NB4 (cell line): Measurements from ENCODE around the gene NUTM2A.
"Not testable (repeated sequence)": the region's sequence is repeated elsewhere in the genome, so short reads cannot be mapped to it uniquely, and the experiment has no call there.

ENCODE experiments used
- MAX ChIP-seq: IDR thresholded peaks from 2 replicates; pipeline ENCODE4 v1.6.1; 2011; ENCODE audit warnings: low read depth, low read length
- MYC ChIP-seq: IDR thresholded peaks from 2 replicates; pipeline ENCODE4 v1.6.1; 2011; ENCODE audit warnings: low read depth, low read length
- POLR2A ChIP-seq: IDR thresholded peaks from 2 replicates; pipeline ENCODE4 v1.6.1; 2011; ENCODE audit warnings: mild to moderate bottlenecking; ENCODE audit not compliant: insufficient read length; ENCODE audit errors: extremely low read depth
- TF ChIP-seq, protein P1 (sequence below): IDR thresholded peaks from one replicate; pipeline ENCODE4 v1.5.1; 2012; ENCODE audit warnings: low read depth, low read length

DNA sequence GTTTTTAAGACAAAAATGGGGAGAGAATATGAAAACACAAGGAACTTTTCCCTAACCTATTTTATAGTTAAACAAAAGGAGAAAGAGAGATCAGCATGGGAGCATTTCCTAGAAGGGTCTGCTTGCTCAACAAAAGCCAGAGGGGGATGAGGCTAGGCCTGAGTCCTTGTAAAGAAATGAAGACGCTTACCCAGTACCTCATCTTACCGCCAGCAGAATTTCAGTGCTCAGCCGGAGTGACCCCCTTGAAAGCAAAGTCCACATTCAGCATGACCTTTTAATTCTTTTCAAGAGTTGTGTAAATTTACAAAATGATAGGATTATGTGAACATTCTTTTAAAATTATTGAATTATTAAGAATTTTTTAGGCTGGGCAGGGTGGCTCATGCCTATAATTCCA is 47.7 kb upstream of the NUTM2A start:
- TF ChIP-seq, protein P1, sequence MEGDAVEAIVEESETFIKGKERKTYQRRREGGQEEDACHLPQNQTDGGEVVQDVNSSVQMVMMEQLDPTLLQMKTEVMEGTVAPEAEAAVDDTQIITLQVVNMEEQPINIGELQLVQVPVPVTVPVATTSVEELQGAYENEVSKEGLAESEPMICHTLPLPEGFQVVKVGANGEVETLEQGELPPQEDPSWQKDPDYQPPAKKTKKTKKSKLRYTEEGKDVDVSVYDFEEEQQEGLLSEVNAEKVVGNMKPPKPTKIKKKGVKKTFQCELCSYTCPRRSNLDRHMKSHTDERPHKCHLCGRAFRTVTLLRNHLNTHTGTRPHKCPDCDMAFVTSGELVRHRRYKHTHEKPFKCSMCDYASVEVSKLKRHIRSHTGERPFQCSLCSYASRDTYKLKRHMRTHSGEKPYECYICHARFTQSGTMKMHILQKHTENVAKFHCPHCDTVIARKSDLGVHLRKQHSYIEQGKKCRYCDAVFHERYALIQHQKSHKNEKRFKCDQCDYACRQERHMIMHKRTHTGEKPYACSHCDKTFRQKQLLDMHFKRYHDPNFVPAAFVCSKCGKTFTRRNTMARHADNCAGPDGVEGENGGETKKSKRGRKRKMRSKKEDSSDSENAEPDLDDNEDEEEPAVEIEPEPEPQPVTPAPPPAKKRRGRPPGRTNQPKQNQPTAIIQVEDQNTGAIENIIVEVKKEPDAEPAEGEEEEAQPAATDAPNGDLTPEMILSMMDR, result not testable (repeated sequence)
- TF ChIP-seq MAX, POLR2A, MYC: not testable (repeated sequence)
